Measurements from ENCODE around the gene TCN1.
A peak's percentile ranks its signal among the peaks of the same experiment; 100 is the strongest.

TCN1 gene

GRCh38 chr11:59833602-59834001 is 32.7 kb downstream of the TCN1 start:
- no peaks in the 10 kb centered on the region for H3K36me3 ChIP-seq (ENCODE audit: insufficient read depth, low read length)
- TF ChIP-seq CTCF (IDR thresholded peaks at IDR 0.05; ENCODE audit: borderline replicate concordance, extremely low read depth, low read length, poor library complexity, severe bottlenecking) (no peak), EZH2 (IDR thresholded peaks at IDR 0.05; ENCODE audit: borderline replicate concordance, low read depth, low read length, severe bottlenecking) (no peak)
- H4K20me1 ChIP-seq (ENCODE audit: insufficient read depth, low read length), result no peaks in the 10 kb centered on the region
- no peak overlapping the region for H3K4me3 ChIP-seq (ENCODE audit: low read depth in 1 of 2, low read length in 2 of 2)
- H3K79me2 ChIP-seq (ENCODE audit: insufficient read depth, low read length), result no peaks in the 10 kb centered on the region
- no peak overlapping the region for H3K4me2 ChIP-seq (ENCODE audit: insufficient read depth, low read length)
- no peak overlapping the region for H3K27ac ChIP-seq (ENCODE audit: low read length)
- DNase-seq (no peak), ATAC-seq (ENCODE audit: insufficient read depth, low read depth) (no peak)
- H3K27me3 ChIP-seq (ENCODE audit: insufficient read depth, low read length, poor library complexity), result no peaks in the 10 kb centered on the region
- H2AFZ ChIP-seq (ENCODE audit: low read depth, low read length), result no peak overlapping the region
- peaks cover 10% of the 10 kb centered on the region for H3K4me1 ChIP-seq (ENCODE audit: insufficient read depth, low read length)
- H3K9ac ChIP-seq (ENCODE audit: low read depth, low read length), result no peak overlapping the region
- H3K9me3 ChIP-seq (ENCODE audit: insufficient read depth, low read length, severe bottlenecking), result no peaks in the 10 kb centered on the region

- no peak overlapping the region for H3K4me2 ChIP-seq (ENCODE audit: insufficient read depth, low read length)
- H3K4me1 ChIP-seq (ENCODE audit: insufficient read depth, low read length), result peaks cover 10% of the 10 kb centered on the region
- no peak overlapping the region for H2AFZ ChIP-seq (ENCODE audit: low read depth, low read length)
- no peak for DNase-seq
- no peaks in the 10 kb centered on the region for H3K36me3 ChIP-seq (ENCODE audit: insufficient read depth, low read length)
- ATAC-seq (ENCODE audit: insufficient read depth, low read depth), result peak; percentile 64; the same call in 2 of the 3 replicates
- H3K27ac ChIP-seq (ENCODE audit: low read length), result no peak overlapping the region
- no peak overlapping the region for H3K9ac ChIP-seq (ENCODE audit: low read depth, low read length)
- no peaks in the 10 kb centered on the region for H4K20me1 ChIP-seq (ENCODE audit: insufficient read depth, low read length)
- no peak for TF ChIP-seq CTCF (IDR thresholded peaks at IDR 0.05; ENCODE audit: borderline replicate concordance, extremely low read depth, low read length, poor library complexity, severe bottlenecking)
- no peak for TF ChIP-seq EZH2 (IDR thresholded peaks at IDR 0.05; ENCODE audit: borderline replicate concordance, low read depth, low read length, severe bottlenecking)
- H3K4me3 ChIP-seq (ENCODE audit: low read depth in 1 of 2, low read length in 2 of 2), result no peak overlapping the region
- no peaks in the 10 kb centered on the region for H3K9me3 ChIP-seq (ENCODE audit: insufficient read depth, low read length, severe bottlenecking)
- H3K79me2 ChIP-seq (ENCODE audit: insufficient read depth, low read length), result no peaks in the 10 kb centered on the region
- H3K27me3 ChIP-seq (ENCODE audit: insufficient read depth, low read length, poor library complexity), result no peaks in the 10 kb centered on the region
Measured at GRCh38 chr11:59829358-59829757, 36.9 kb downstream of the TCN1 start.

DNA sequence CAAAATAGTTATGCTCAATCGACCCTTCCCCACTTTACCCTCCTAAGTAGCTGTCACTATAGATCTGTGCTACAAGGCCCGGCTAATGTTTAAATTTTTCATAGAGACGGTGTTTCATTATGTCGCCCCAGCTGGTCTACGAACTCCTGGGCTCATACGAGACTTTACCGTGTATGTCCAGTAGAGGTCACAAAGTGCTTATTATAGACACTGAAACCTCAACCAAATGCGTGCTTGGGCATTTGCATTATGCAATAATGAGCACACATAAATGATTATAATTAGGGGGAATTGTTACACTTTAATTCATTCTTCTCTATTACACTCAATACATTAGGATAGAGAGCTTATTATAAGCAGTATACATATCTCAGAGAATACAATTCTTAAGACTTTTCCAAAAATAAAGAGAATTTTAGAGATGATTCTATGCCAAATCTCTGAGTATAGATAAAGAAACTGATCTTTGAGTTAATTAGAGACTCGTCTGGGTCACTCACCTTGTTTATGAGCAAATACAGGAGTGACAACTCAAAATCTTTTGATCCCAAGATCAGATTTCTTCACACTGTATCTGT is 43.2 kb downstream of the TCN1 start:
- Histone ChIP-seq H3K4me1 (ENCODE audit: insufficient read depth, low read length) (peaks cover 23% of the 10 kb centered on the region), H3K36me3 (ENCODE audit: insufficient read depth, low read length) (no peaks in the 10 kb centered on the region), H3K27me3 (ENCODE audit: insufficient read depth, low read length, poor library complexity) (no peaks in the 10 kb centered on the region), H3K9me3 (ENCODE audit: insufficient read depth, low read length, severe bottlenecking) (no peaks in the 10 kb centered on the region), H3K79me2 (ENCODE audit: insufficient read depth, low read length) (no peaks in the 10 kb centered on the region), H4K20me1 (ENCODE audit: insufficient read depth, low read length) (no peaks in the 10 kb centered on the region), H3K4me3 (ENCODE audit: low read depth in 1 of 2, low read length in 2 of 2) (no peak overlapping the region), H3K27ac (ENCODE audit: low read length) (no peak overlapping the region), H3K9ac (ENCODE audit: low read depth, low read length) (no peak overlapping the region), H2AFZ (ENCODE audit: low read depth, low read length) (no peak overlapping the region), H3K4me2 (ENCODE audit: insufficient read depth, low read length) (no peak overlapping the region)
- TF ChIP-seq CTCF (IDR thresholded peaks at IDR 0.05; ENCODE audit: borderline replicate concordance, extremely low read depth, low read length, poor library complexity, severe bottlenecking), result peak; percentile 72
- TF ChIP-seq EZH2 (IDR thresholded peaks at IDR 0.05; ENCODE audit: borderline replicate concordance, low read depth, low read length, severe bottlenecking), result no peak
- peak; percentile 37 for DNase-seq
- peak; percentile 50; the same call in 2 of the 3 replicates for ATAC-seq (ENCODE audit: insufficient read depth, low read depth)

Measured in DND-41 (cell line).